ENCODE measurements around the gene PHB1.
"Not testable (repeated sequence)": the region's sequence is repeated elsewhere in the genome, so short reads cannot be mapped to it uniquely, and the experiment has no call there.

PHB1 gene

DNA sequence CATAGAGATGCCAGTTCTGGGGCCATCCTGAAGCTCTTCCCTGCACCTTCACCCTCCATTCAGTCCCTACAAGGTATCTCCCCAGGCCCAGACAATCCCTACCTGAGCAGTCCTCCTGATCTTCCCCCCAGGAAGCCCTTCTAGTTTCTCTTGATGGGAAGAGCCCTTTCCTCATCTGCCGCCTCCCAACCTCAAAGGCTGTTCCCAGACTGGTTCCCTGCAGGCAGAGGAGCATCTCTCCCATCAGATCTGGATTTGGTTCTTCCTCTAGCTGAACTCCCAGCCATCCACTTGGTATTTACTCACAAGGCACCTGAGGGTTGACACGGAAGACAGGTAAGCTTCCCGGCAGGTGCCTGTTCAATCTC, 24.6 kb upstream of the PHB1 start:
- Histone ChIP-seq H3K27ac (ENCODE audit: low read depth, low read length) (no peak overlapping the region), H3K9me3 (ENCODE audit: control insufficient read depth, insufficient read depth, low read length) (no peaks in the 10 kb centered on the region), H3K36me3 (ENCODE audit: control insufficient read depth, insufficient read depth, low read length) (no peaks in the 10 kb centered on the region), H3K27me3 (ENCODE audit: control insufficient read depth, insufficient read depth, low read length) (peaks cover 27% of the 10 kb centered on the region), H3K9ac (ENCODE audit: low read depth, low read length) (no peak overlapping the region), H3K4me3 (ENCODE audit: low read depth, low read length) (peak overlapping the region; percentile 56; the same call in 1 of the 2 replicates), H3K4me1 (ENCODE audit: control insufficient read depth, insufficient read depth, low read length) (peaks cover 8% of the 10 kb centered on the region)

GRCh38 chr17:49438436-49439278, 24.0 kb upstream of the PHB1 start:
- Histone ChIP-seq H3K36me3 (ENCODE audit: control insufficient read depth, insufficient read depth, low read length) (no peaks in the 10 kb centered on the region), H3K27ac (ENCODE audit: low read depth, low read length) (no peak overlapping the region), H3K9ac (ENCODE audit: low read depth, low read length) (no peak overlapping the region), H3K27me3 (ENCODE audit: control insufficient read depth, insufficient read depth, low read length) (peaks cover 27% of the 10 kb centered on the region), H3K4me1 (ENCODE audit: control insufficient read depth, insufficient read depth, low read length) (peaks cover 8% of the 10 kb centered on the region), H3K4me3 (ENCODE audit: low read depth, low read length) (peak overlapping the region; percentile 56), H3K9me3 (ENCODE audit: control insufficient read depth, insufficient read depth, low read length) (no peaks in the 10 kb centered on the region)

GRCh38 chr17:49437696-49438435, 23.2 kb upstream of the PHB1 start:
- no peak overlapping the region for H3K27ac ChIP-seq (ENCODE audit: low read depth, low read length)
- peaks cover 27% of the 10 kb centered on the region for H3K27me3 ChIP-seq (ENCODE audit: control insufficient read depth, insufficient read depth, low read length)
- no peak overlapping the region for H3K9ac ChIP-seq (ENCODE audit: low read depth, low read length)

GRCh38 chr17:49436174-49436573, 21.5 kb upstream of the PHB1 start:
- Histone ChIP-seq H3K9me3 (ENCODE audit: control insufficient read depth, insufficient read depth, low read length) (no peaks in the 10 kb centered on the region), H3K27ac (ENCODE audit: low read depth, low read length) (no peak overlapping the region), H3K4me1 (ENCODE audit: control insufficient read depth, insufficient read depth, low read length) (peaks cover 8% of the 10 kb centered on the region), H3K36me3 (ENCODE audit: control insufficient read depth, insufficient read depth, low read length) (no peaks in the 10 kb centered on the region), H3K9ac (ENCODE audit: low read depth, low read length) (no peak overlapping the region), H3K4me3 (ENCODE audit: low read depth, low read length) (no peak overlapping the region), H3K27me3 (ENCODE audit: control insufficient read depth, insufficient read depth, low read length) (peaks cover 27% of the 10 kb centered on the region)

More at GRCh38 chr17:49437696-49438435, 23.2 kb upstream of the PHB1 start:
- Histone ChIP-seq H3K9me3 (ENCODE audit: control insufficient read depth, insufficient read depth, low read length) (no peaks in the 10 kb centered on the region), H3K36me3 (ENCODE audit: control insufficient read depth, insufficient read depth, low read length) (no peaks in the 10 kb centered on the region), H3K4me1 (ENCODE audit: control insufficient read depth, insufficient read depth, low read length) (peaks cover 8% of the 10 kb centered on the region), H3K4me3 (ENCODE audit: low read depth, low read length) (peak overlapping the region; percentile 56)

DNA sequence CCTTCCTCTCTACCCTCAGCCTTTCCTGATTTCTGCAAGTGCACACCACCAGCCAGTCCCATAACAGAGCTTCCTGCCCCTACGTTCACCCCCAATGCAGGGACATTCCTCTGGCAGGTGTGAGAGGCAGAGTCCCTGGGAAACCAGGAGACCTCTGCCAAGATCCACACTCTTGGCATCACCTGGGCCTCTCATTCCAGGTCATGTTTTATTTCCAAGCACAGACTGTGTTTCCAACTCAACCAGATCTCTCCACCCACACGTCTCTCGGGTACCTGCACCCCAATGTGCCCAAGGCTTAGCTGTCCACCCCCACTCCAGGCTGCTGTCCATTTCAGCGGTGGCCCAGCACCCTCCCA, 21.0 kb upstream of the PHB1 start:
- Histone ChIP-seq H3K9me3 (ENCODE audit: control insufficient read depth, insufficient read depth, low read length) (no peaks in the 10 kb centered on the region), H3K9ac (ENCODE audit: low read depth, low read length) (no peak overlapping the region), H3K4me3 (ENCODE audit: low read depth, low read length) (no peak overlapping the region), H3K27me3 (ENCODE audit: control insufficient read depth, insufficient read depth, low read length) (peaks cover 27% of the 10 kb centered on the region), H3K27ac (ENCODE audit: low read depth, low read length) (no peak overlapping the region), H3K36me3 (ENCODE audit: control insufficient read depth, insufficient read depth, low read length) (no peaks in the 10 kb centered on the region), H3K4me1 (ENCODE audit: control insufficient read depth, insufficient read depth, low read length) (peaks cover 8% of the 10 kb centered on the region)

DNA sequence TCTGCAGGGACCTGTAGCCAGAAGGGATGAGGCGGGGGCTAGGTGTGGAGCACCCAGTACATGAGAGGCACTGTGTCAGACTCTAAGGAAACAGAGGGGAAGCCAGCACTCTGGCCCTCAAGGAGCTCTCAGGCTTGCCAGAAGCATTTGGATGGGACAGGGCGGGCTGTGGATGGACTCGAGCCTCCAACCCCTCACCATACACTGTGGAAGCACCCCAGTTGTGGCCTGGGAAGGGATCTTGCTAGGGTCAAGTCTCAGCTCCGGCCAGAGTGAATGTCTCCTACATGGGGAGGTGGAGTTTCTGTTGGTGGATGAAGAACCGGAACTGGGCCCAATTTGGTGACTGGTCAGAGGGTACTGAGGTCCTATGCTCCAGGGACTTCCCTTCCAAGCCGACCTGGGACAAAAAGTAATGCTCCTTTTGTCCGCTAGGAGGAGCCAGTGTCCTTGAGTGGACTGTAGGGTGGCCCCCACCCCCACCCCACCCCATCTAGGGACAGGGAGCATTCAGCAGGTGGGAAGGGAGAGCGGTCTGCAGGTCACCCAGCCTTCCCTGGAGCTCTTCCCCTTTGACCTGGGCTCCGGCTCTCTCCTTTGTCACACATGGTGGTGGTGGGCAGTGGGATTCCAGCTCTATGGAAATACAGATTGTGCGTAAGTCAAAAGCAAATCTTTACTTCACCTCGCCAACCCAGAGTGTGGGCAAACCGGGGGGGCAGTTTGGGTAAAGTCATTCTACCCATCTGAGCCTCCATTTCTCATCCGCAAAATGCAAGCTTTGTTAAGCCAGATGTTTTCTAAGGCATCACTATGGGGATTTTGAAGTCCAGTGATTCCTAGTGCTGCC, 20.4 kb upstream of the PHB1 start:
- Histone ChIP-seq H3K4me1 (ENCODE audit: control insufficient read depth, insufficient read depth, low read length) (peaks cover 8% of the 10 kb centered on the region), H3K27me3 (ENCODE audit: control insufficient read depth, insufficient read depth, low read length) (peaks cover 27% of the 10 kb centered on the region), H3K36me3 (ENCODE audit: control insufficient read depth, insufficient read depth, low read length) (no peaks in the 10 kb centered on the region), H3K4me3 (ENCODE audit: low read depth, low read length) (no peak overlapping the region), H3K9me3 (ENCODE audit: control insufficient read depth, insufficient read depth, low read length) (no peaks in the 10 kb centered on the region), H3K9ac (ENCODE audit: low read depth, low read length) (no peak overlapping the region), H3K27ac (ENCODE audit: low read depth, low read length) (no peak overlapping the region)

DNA sequence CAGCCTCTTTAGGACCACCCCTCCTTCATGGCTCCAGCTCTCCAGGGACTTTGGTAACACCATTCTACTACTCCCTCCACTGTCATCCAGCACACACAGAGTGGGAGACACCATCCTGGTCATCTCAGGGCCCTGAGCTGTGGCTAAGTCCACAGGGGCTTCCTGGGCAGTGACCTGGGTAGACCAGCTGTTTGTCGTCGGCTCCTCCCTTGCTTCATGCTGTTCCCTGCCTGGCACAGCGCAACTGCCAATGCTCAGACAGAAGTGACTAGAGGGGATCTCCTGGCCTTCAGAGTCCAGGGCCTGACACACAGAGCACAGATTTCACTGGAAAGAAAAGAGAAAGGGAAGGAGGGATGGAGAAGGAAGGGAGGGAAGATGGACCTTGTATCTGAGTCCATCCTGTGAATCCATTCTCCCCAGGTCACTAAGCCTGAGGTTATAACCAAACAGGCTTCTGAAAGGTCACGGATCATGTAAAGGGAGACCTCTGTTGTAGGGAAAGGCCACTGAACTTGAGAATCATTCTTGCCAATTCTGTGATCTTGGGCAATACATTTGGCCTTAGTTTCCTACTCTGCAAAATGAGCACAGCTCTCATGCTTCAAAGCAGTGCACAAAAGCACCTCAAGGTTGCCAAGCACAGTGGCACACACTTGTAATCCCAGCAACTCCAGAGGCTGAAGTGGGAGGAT, 18.5 kb upstream of the PHB1 start:
- Histone ChIP-seq H3K4me1 (ENCODE audit: control insufficient read depth, insufficient read depth, low read length) (no peaks in the 10 kb centered on the region), H3K9ac (ENCODE audit: low read depth, low read length) (no peak overlapping the region), H3K4me3 (ENCODE audit: low read depth, low read length) (no peak overlapping the region), H3K9me3 (ENCODE audit: control insufficient read depth, insufficient read depth, low read length) (no peaks in the 10 kb centered on the region), H3K27me3 (ENCODE audit: control insufficient read depth, insufficient read depth, low read length) (peaks cover 14% of the 10 kb centered on the region; the same call in 1 of the 2 replicates), H3K27ac (ENCODE audit: low read depth, low read length) (no peak overlapping the region), H3K36me3 (ENCODE audit: control insufficient read depth, insufficient read depth, low read length) (no peaks in the 10 kb centered on the region)

- Histone ChIP-seq H3K27ac (ENCODE audit: low read depth, low read length) (no peak overlapping the region), H3K4me1 (ENCODE audit: control insufficient read depth, insufficient read depth, low read length) (no peaks in the 10 kb centered on the region), H3K27me3 (ENCODE audit: control insufficient read depth, insufficient read depth, low read length) (no peaks in the 10 kb centered on the region), H3K9me3 (ENCODE audit: control insufficient read depth, insufficient read depth, low read length) (no peaks in the 10 kb centered on the region), H3K36me3 (ENCODE audit: control insufficient read depth, insufficient read depth, low read length) (no peaks in the 10 kb centered on the region), H3K9ac (ENCODE audit: low read depth, low read length) (no peak overlapping the region), H3K4me3 (ENCODE audit: low read depth, low read length) (no peak overlapping the region)
Measured at GRCh38 chr17:49431743-49432142, 17.1 kb upstream of the PHB1 start.

DNA sequence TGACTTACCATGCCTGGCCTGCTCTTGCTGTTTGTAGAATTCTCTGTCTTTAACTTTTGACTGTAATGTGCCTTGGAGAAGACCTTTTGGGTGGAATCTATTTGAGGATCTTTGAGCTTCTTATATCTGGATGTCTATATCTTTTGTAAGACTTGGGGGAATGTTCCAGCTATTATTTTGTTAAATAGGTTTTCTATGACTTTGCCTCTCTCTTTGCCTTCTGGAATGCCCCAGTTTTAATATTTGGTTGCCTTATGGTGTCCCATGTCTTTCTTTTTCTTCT, 10.3 kb upstream of the PHB1 start:
- Histone ChIP-seq H3K9me3 (ENCODE audit: control insufficient read depth, insufficient read depth, low read length) (peaks cover 7% of the 10 kb centered on the region), H3K36me3 (ENCODE audit: control insufficient read depth, insufficient read depth, low read length) (no peaks in the 10 kb centered on the region), H3K27me3 (ENCODE audit: control insufficient read depth, insufficient read depth, low read length) (no peaks in the 10 kb centered on the region), H3K9ac (ENCODE audit: low read depth, low read length) (no peak overlapping the region), H3K27ac (ENCODE audit: low read depth, low read length) (no peak overlapping the region), H3K4me1 (ENCODE audit: control insufficient read depth, insufficient read depth, low read length) (no peaks in the 10 kb centered on the region), H3K4me3 (ENCODE audit: low read depth, low read length) (no peak overlapping the region)

DNA sequence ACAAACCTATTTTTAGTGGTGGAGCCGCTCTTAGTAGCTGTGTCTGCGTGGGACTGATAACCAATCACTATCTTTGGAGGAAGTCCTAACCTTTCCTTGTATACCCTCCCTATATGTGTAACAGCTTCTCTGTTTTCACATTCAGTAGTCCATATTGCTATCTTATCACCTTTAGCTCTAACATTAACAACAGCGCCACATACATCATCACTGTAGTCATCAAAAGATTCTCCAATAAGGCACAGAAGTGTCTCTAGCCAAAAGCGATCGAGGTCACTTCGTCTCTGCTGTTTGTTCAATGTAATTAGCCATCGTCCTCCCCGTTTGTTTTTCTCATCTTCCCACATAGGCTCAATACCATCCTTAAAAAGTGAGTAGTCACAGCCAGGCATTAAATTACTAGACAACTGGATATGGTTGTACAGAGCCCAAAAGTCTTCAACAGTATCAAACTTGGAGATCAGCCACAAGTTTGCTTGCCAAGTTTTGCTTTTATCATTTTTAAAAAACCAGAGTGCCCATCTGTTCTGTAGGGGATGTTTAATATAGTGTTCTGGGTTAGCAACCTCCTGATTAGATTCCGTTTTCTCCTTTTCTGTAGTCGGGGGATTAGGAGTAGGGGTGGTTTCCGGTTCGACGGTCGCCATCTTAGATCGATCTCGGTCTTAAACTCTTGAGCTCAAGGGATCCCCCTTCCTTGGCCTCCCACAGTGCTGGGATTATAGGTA, 9.8 kb upstream of the PHB1 start:
- not testable (repeated sequence) for H3K4me1 ChIP-seq (ENCODE audit: control insufficient read depth, insufficient read depth, low read length); H3K27ac ChIP-seq (ENCODE audit: low read depth, low read length); H3K9ac ChIP-seq (ENCODE audit: low read depth, low read length); H3K4me3 ChIP-seq (ENCODE audit: low read depth, low read length); H3K27me3 ChIP-seq (ENCODE audit: control insufficient read depth, insufficient read depth, low read length); H3K36me3 ChIP-seq (ENCODE audit: control insufficient read depth, insufficient read depth, low read length); H3K9me3 ChIP-seq (ENCODE audit: control insufficient read depth, insufficient read depth, low read length)
